ENCODE data around the gene ERF.

The ERF gene

DNA sequence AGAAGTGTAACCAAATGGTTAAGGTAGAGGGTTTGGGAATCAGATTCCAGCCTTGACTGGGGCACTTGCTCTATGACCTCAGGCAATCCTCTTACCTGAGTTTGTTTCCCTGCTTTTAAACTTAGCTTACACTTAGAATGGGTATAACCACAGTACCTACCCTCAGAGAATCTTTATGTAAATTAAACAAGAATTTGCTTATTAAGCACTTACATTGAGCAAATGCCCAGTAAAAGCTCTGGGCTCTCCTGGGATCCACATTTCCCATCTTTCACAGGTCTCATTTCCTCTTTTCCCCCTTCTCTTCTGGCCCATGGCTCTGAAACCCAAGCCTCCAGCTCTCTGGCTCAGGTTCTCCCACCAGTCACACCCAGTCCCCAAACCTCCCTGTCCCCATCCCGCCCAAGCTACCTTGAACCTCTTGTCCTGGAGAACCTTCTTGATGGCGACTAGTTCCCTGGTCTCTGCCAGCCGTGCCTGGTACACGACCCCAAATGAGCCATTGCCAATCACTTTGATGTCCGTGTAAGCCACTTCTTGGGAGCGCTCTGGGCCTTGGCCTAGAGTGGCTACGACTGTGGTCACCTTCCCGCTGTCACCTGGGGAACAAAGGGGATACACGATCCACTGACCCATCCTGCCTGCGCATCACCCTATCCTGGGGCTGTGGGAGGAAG is 15.2 kb downstream of the ERF start:
- no peak for DNase-seq (ENCODE audit: low spot score)
- H3K4me1 Mint-ChIP-seq (ENCODE audit: low read depth), result peaks cover 25% of the 10 kb centered on the region
- H3K4me3 Mint-ChIP-seq, result no peak overlapping the region
- H3K9me3 Mint-ChIP-seq, result no peaks in the 10 kb centered on the region
- peaks cover 36% of the 10 kb centered on the region for H3K36me3 Mint-ChIP-seq (ENCODE audit: low read depth)
- no peaks in the 10 kb centered on the region for H3K27me3 Mint-ChIP-seq (ENCODE audit: low read depth)
- H3K27ac Mint-ChIP-seq, result no peak overlapping the region

DNA sequence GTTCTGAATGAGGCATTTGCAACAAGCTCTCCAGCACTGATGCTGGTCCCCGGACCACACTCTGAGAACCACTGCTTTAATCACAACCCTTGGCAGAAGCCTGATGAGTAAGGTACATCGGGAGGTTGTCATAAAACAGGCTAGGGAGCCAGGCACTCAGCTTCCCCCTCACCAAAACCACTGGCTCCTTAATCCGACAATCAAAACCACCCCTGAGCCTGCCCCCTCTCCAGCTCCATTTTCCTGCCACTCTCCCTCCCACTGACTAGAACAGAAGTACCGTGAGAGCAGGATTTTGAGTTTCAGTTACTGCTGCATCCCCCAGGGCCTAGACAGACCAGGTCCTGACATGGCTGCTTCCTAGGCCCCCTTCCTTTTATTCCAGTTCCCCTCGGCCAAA is 19.7 kb downstream of the ERF start:
- peaks cover 61% of the 10 kb centered on the region for H3K36me3 Mint-ChIP-seq (ENCODE audit: low read depth)

DNA sequence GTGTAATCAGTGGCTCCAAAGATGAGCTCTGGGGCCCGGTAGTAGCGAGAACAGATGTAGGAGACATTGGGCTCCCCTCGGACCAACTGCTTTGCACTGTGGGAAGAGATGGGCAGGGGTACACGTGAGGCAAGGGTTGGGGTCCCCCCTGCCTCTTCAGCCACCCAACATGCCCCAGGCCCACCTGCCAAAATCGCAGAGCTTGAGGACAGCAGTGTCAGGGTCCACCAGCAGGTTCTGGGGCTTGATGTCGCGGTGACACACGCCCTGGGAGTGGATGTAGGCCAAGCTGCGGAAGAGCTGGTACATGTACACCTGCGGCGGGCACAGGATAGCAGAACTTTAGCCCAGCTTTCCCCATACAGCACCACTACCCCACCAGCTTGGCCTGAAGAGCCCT is 20.6 kb downstream of the ERF start:
- no peak for DNase-seq (ENCODE audit: low spot score)
- Mint-ChIP-seq H3K27ac (no peak overlapping the region), H3K4me1 (ENCODE audit: low read depth) (peaks cover 9% of the 10 kb centered on the region), H3K27me3 (ENCODE audit: low read depth) (no peaks in the 10 kb centered on the region), H3K36me3 (ENCODE audit: low read depth) (peaks cover 63% of the 10 kb centered on the region), H3K4me3 (no peak overlapping the region), H3K9me3 (no peaks in the 10 kb centered on the region)

More for the DNA sequence above, 19.7 kb downstream of the ERF start:
- DNase-seq (ENCODE audit: low spot score), result no peak
- H3K27me3 Mint-ChIP-seq (ENCODE audit: low read depth), result no peaks in the 10 kb centered on the region
- no peak overlapping the region for H3K4me3 Mint-ChIP-seq
- H3K9me3 Mint-ChIP-seq, result no peaks in the 10 kb centered on the region
- peaks cover 12% of the 10 kb centered on the region for H3K4me1 Mint-ChIP-seq (ENCODE audit: low read depth)
- peak overlapping the region; percentile 20 for H3K27ac Mint-ChIP-seq

DNA sequence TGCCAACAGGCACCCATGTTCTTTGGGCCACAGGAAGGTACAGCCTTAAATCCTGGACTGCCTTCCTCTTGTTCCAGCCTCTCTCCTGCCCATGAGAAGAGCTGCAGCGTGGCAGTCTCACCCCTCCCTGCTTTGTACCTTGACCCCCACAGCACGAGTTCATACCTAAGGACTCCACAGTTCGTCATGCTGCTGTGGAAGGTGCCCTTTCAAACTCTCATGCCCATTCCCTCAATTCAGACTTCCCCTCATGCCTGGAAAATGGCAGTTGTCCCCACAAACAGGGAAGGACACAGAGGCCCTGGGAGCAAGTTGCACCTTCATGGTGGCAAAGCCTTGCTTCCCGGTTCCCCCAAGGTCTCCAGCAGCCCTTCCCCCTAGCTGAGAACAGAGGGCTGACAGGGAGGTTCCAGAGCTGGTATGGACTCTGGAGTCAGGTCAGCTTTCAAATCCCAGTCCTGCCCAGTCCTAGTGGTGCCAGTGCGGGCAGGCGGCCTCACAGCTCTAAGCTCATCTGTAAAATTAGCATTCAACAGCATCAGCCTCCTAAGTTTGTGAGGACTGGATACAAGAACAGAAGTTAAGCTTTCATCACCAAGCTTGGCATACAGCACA is 21.1 kb downstream of the ERF start:
- peaks cover 8% of the 10 kb centered on the region for H3K4me1 Mint-ChIP-seq (ENCODE audit: low read depth)
- H3K9me3 Mint-ChIP-seq, result no peaks in the 10 kb centered on the region
- no peak overlapping the region for H3K27ac Mint-ChIP-seq
- no peaks in the 10 kb centered on the region for H3K27me3 Mint-ChIP-seq (ENCODE audit: low read depth)
- peaks cover 62% of the 10 kb centered on the region for H3K36me3 Mint-ChIP-seq (ENCODE audit: low read depth)
- no peak overlapping the region for H3K4me3 Mint-ChIP-seq
- DNase-seq (ENCODE audit: low spot score), result no peak

DNA sequence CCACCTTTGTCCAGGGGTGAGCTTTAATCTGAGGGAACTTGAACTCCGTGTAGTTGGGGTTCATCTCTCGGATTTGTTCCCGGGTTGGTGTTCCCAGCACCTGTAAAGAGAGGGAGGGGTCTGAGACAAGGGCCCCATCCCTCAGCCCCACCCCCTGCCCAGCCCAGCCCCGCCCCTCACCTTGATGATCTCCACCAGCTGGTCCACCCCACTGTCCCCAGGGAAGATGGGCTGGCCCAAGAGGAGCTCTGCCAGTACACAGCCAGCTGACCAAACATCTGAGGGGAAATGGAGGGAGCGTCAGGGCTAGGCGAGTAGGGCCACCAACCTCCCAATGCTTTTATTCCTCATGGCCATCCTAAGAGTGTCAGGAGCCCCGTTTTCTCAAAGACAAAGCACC is 21.8 kb downstream of the ERF start:
- no peak for DNase-seq (ENCODE audit: low spot score)
- Mint-ChIP-seq H3K4me3 (no peak overlapping the region), H3K27ac (no peak overlapping the region), H3K4me1 (ENCODE audit: low read depth) (peaks cover 10% of the 10 kb centered on the region), H3K9me3 (no peaks in the 10 kb centered on the region), H3K36me3 (ENCODE audit: low read depth) (peaks cover 68% of the 10 kb centered on the region), H3K27me3 (ENCODE audit: low read depth) (no peaks in the 10 kb centered on the region)

DNA sequence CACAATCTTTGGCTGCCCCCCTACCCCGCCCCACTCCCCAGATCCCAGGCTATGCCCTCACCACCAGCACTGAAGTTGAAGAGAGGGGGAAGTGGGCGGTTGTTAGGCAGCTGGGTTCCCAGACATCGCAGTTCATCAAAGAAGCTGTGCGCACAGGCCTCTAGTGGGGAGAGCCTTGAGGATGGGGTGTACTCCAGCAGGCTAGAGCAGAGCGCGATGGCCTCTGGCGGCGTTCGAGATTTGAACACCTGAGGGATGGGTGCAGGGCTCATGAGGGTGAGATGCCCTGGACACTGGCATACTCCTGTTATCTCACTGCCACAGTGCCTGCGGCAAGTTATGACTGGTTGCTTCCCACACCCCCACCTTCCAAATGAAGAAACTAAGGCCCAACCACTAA is 22.5 kb downstream of the ERF start:
- Mint-ChIP-seq H3K27me3 (ENCODE audit: low read depth) (no peaks in the 10 kb centered on the region), H3K9me3 (no peaks in the 10 kb centered on the region), H3K4me3 (no peak overlapping the region), H3K36me3 (ENCODE audit: low read depth) (peaks cover 71% of the 10 kb centered on the region), H3K4me1 (ENCODE audit: low read depth) (peaks cover 12% of the 10 kb centered on the region), H3K27ac (no peak overlapping the region)
- no peak for DNase-seq (ENCODE audit: low spot score)

DNA sequence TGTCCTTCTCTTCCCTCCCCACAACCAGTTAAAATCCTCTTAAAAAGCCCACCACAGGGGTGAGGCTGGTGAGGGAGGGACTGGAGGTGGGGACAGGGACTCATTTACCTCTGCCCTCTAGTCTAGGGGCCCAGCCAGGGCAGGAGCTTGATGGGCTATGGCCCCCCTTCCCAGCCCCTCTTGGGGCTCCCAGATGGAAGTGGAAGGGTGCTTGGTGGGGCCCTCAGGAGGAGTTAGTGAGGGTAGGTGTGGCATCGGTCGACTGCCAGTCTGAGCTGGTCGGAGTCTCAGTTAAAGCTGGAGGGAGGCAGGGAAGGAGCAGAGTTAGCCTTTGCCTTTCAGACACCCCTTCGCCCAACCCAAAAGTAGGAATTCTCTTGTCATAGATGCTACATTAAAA is 24.4 kb downstream of the ERF start:
- DNase-seq (ENCODE audit: low spot score), result no peak
- H3K4me3 Mint-ChIP-seq, result no peak overlapping the region
- H3K4me1 Mint-ChIP-seq (ENCODE audit: low read depth), result peaks cover 13% of the 10 kb centered on the region
- H3K27ac Mint-ChIP-seq, result no peak overlapping the region
- no peaks in the 10 kb centered on the region for H3K9me3 Mint-ChIP-seq
- H3K36me3 Mint-ChIP-seq (ENCODE audit: low read depth), result peaks cover 73% of the 10 kb centered on the region
- H3K27me3 Mint-ChIP-seq (ENCODE audit: low read depth), result no peaks in the 10 kb centered on the region

DNA sequence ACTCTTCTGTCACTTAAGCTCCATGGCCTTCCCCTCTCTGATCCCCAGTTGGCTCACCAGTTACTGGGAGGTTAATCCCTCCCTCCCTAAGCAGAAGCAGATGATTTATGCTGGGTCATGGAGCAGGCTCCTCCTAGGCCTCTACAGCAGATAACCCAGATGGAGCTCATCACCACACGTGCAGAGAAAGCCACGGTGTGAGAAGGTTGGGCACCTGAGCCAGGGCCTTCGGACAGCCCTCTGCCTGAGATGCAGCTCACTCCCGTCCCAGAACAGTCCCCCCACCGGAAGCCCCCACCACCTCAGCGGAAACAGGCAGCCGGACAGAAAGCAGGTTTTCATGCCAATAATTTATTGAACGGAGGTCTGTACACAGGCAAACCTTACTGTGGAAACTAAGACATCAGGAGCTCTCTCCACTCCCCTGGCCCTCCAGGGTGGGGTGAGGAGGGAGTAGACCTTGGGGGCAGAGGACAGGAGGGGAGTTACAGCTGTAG is 25.0 kb downstream of the ERF start:
- DNase-seq (ENCODE audit: low spot score), result no peak
- Mint-ChIP-seq H3K27ac (peak overlapping the region; percentile 33), H3K4me1 (ENCODE audit: low read depth) (peaks cover 13% of the 10 kb centered on the region), H3K4me3 (no peak overlapping the region), H3K9me3 (no peaks in the 10 kb centered on the region), H3K36me3 (ENCODE audit: low read depth) (peaks cover 69% of the 10 kb centered on the region), H3K27me3 (ENCODE audit: low read depth) (no peaks in the 10 kb centered on the region)

DNA sequence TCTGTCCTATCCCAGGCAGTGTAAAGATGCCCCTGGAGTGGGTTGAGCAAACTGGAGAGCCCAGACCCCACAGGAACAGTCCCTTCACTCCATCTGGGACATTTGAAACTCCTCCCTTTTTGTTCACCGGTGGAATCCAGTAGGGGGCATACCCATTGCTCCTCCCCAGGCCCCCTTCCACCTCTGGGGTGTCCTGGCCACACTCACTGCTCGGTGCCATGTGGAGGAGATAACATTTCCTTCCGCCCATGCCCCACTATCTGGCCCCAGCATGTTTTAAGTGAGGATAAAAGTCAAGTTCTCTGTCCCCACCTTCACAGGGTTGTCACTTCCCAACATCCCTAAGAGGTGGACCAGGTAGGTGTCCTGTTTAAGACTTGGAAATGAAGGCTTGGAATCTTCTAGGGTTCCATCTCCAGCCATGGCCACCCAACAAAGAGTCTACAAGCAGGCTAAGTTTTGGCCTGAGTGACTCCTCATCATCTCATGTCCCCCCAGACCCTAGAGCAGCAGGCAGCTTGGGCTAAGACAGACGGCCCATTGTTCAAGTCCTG is 25.6 kb downstream of the ERF start:
- no peak for DNase-seq (ENCODE audit: low spot score)
- H3K36me3 Mint-ChIP-seq (ENCODE audit: low read depth), result peaks cover 68% of the 10 kb centered on the region
- peaks cover 13% of the 10 kb centered on the region for H3K4me1 Mint-ChIP-seq (ENCODE audit: low read depth)
- H3K27me3 Mint-ChIP-seq (ENCODE audit: low read depth), result no peaks in the 10 kb centered on the region
- no peak overlapping the region for H3K4me3 Mint-ChIP-seq
- no peaks in the 10 kb centered on the region for H3K9me3 Mint-ChIP-seq
- H3K27ac Mint-ChIP-seq, result peak overlapping the region; percentile 33

DNA sequence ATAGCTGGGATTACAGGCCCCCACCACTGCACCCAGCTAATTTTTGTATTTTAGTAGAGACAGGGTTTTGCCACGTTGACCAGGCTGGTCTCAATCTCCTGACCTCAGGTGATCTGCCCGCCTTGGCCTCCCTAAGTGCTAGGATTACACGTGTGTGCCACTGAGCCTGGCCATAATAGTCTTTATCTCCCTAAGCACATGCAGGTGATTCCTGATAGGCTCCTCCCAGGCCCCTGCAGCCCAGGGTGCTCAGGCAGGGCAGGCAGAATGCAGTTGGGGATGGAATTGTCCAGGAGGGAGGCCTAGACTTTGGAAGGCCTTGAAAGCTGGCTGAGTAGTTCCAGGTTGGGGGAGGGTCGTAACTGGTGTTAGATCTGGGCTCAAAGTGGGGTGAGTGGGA is 26.3 kb downstream of the ERF start:
- no peak overlapping the region for H3K4me3 Mint-ChIP-seq
- no peak for DNase-seq (ENCODE audit: low spot score)
- no peaks in the 10 kb centered on the region for H3K27me3 Mint-ChIP-seq (ENCODE audit: low read depth)
- H3K36me3 Mint-ChIP-seq (ENCODE audit: low read depth), result peaks cover 65% of the 10 kb centered on the region
- H3K4me1 Mint-ChIP-seq (ENCODE audit: low read depth), result peaks cover 13% of the 10 kb centered on the region
- no peak overlapping the region for H3K27ac Mint-ChIP-seq
- H3K9me3 Mint-ChIP-seq, result no peaks in the 10 kb centered on the region

DNA sequence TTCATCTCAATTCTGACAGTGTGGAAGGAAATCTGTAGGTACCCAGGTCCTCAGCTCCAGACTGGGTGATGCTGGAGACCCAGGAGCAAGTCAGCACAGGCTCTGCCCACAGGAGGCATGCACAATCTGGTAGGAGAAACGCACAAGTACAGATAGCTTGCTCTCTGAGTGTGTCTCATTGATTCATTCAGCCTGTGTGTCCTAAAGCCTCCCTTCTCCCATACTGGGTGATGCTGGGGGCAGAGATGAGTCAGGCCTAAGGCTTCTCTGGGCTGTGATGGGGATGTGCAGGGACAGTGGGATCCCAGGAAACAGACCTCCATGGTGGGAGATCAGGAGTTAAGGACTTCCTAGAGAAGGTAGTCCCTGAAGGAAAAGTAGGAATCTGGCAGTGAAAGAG is 28.0 kb downstream of the ERF start:
- no peak for DNase-seq (ENCODE audit: low spot score)
- H3K27me3 Mint-ChIP-seq (ENCODE audit: low read depth), result no peaks in the 10 kb centered on the region
- no peak overlapping the region for H3K4me3 Mint-ChIP-seq
- H3K9me3 Mint-ChIP-seq, result no peaks in the 10 kb centered on the region
- H3K36me3 Mint-ChIP-seq (ENCODE audit: low read depth), result peaks cover 60% of the 10 kb centered on the region
- H3K4me1 Mint-ChIP-seq (ENCODE audit: low read depth), result peaks cover 16% of the 10 kb centered on the region
- no peak overlapping the region for H3K27ac Mint-ChIP-seq

DNA sequence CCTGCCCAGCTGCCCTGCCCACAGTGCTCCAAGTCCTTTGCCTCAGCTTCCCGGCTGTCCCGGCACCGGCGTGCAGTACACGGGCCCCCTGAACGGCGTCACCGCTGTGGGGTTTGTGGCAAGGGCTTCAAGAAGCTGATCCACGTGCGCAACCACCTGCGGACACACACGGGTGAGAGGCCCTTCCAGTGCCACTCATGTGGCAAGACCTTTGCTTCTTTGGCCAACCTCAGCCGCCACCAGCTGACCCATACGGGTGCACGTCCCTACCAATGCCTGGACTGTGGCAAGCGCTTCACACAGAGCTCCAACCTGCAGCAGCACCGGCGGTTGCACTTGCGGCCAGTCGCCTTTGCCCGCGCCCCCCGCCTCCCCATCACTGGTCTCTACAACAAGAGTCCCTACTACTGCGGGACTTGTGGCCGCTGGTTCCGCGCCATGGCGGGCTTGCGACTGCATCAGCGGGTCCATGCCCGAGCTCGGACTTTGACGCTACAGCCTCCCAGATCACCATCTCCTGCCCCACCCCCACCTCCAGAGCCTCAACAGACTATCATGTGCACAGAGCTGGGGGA is 29.1 kb downstream of the ERF start:
- Mint-ChIP-seq H3K4me1 (ENCODE audit: low read depth) (peaks cover 19% of the 10 kb centered on the region), H3K4me3 (no peak overlapping the region), H3K27ac (no peak overlapping the region), H3K27me3 (ENCODE audit: low read depth) (no peaks in the 10 kb centered on the region), H3K36me3 (ENCODE audit: low read depth) (peaks cover 53% of the 10 kb centered on the region), H3K9me3 (no peaks in the 10 kb centered on the region)
- DNase-seq (ENCODE audit: low spot score), result no peak

DNA sequence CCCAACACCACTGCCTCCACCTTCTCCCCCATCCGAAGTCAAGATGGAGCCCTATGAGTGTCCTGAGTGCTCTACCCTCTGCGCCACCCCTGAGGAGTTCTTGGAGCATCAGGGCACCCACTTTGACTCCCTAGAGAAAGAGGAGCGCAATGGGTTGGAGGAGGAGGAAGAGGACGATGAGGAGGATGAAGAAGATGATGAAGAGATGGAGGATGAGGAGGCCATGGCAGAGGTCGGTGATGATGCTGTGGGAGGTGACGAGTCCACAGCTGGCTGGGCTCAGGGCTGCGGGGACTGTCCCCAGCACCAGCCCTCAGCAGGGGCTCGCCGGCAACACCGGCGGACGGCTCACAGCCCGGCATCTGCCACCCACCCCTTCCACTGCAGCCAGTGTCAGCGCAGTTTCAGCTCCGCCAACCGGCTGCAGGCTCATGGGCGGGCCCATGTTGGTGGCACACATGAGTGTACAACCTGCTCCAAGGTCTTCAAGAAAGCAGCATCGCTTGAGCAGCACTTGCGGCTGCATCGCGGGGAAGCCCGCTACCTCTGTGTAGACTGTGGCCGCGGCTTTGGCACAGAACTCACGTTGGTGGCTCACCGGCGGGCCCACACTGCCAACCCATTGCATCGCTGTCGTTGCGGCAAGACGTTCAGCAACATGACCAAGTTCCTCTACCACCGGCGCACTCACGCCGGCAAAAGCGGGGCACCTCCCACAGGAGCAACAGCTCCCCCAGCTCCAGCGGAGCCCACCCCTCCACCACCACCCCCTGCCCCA is 29.8 kb downstream of the ERF start:
- Mint-ChIP-seq H3K36me3 (ENCODE audit: low read depth) (peaks cover 55% of the 10 kb centered on the region), H3K4me1 (ENCODE audit: low read depth) (peaks cover 22% of the 10 kb centered on the region), H3K27me3 (ENCODE audit: low read depth) (no peaks in the 10 kb centered on the region), H3K9me3 (no peaks in the 10 kb centered on the region), H3K27ac (no peak overlapping the region), H3K4me3 (no peak overlapping the region)
- DNase-seq (ENCODE audit: low spot score), result no peak

DNA sequence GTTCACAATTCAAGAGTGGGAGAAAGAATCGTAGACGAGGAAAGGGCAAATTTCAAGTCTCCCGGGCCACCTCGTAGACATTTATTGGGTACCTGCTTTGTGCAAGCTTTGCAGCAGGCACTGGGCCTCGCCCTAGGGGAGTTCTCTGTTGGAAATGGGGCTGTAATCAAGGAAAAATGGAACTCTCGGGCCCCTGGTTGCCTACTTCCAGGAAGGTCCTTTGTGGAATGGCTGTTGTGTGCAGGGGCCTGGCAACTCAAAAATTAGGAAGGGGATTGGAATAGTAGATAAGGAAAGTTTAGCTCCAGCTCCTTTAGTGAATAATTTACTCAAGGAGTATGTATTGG is 34.2 kb downstream of the ERF start:
- Mint-ChIP-seq H3K4me3 (peak overlapping the region; percentile 100), H3K4me1 (ENCODE audit: low read depth) (peaks cover 34% of the 10 kb centered on the region), H3K36me3 (ENCODE audit: low read depth) (peaks cover 33% of the 10 kb centered on the region), H3K9me3 (no peaks in the 10 kb centered on the region), H3K27me3 (ENCODE audit: low read depth) (peaks cover 2% of the 10 kb centered on the region), H3K27ac (peak overlapping the region; percentile 98)
- no peak for DNase-seq (ENCODE audit: low spot score)
